Activated CD8-positive, alpha-beta memory T cell treated with anti-CD3 and anti-CD28 coated beads for 48 hours (primary cell): Measurements from ENCODE around the gene CDC42EP3.

ENCODE experiments used
- DNase-seq, 3 experiments: peaks; one replicate each; pipeline ENCODE4 v3.0.0-alpha.2; 2020; ENCODE audit warnings: low read depth in 2 of 3, low spot score in 2 of 3

Gene CDC42EP3

GRCh38 chr2:37671009-37671815 is at the start of gene CDC42EP3:
Gene CDC42EP3 (minus strand): TSS chr2:37671642. CDS start chr2:37646587, 25,055 bp downstream.
- DNase-seq, result peak; percentile 33 to 47 (median 44)

- no peak for DNase-seq
These were observed 49.7 kb upstream of the CDC42EP3 start for GRCh38 chr2:37721201-37721560.

GRCh38 chr2:37720533-37721200 is 49.2 kb upstream of the CDC42EP3 start:
- no peak for DNase-seq

GRCh38 chr2:37718515-37719161 is 47.2 kb upstream of the CDC42EP3 start:
- DNase-seq, result no peak

GRCh38 chr2:37713258-37713700 is 41.8 kb upstream of the CDC42EP3 start:
- DNase-seq, result no peak

GRCh38 chr2:37711831-37712230 is 40.4 kb upstream of the CDC42EP3 start:
- no peak for DNase-seq

- DNase-seq, result no peak
These were observed 39.9 kb upstream of the CDC42EP3 start for GRCh38 chr2:37711308-37711731.

GRCh38 chr2:37709111-37709510 is 37.7 kb upstream of the CDC42EP3 start:
- DNase-seq, result no peak

- DNase-seq, result no peak
These were observed 36.7 kb upstream of the CDC42EP3 start for GRCh38 chr2:37708146-37708545.

GRCh38 chr2:37707393-37707792 is 36.0 kb upstream of the CDC42EP3 start:
- DNase-seq, result no peak

- DNase-seq, result no peak
These were observed 35.1 kb upstream of the CDC42EP3 start for GRCh38 chr2:37706334-37707183.

GRCh38 chr2:37705191-37705590 is 33.7 kb upstream of the CDC42EP3 start:
- no peak for DNase-seq

- no peak for DNase-seq
These were observed 27.6 kb upstream of the CDC42EP3 start for GRCh38 chr2:37698931-37699481.

- DNase-seq, result no peak
These were observed 23.9 kb upstream of the CDC42EP3 start for GRCh38 chr2:37695336-37695735.

GRCh38 chr2:37692711-37693110 is 21.3 kb upstream of the CDC42EP3 start:
- no peak for DNase-seq

GRCh38 chr2:37689751-37690150 is 18.3 kb upstream of the CDC42EP3 start:
- DNase-seq, result no peak

GRCh38 chr2:37688771-37689468 is 17.5 kb upstream of the CDC42EP3 start:
- no peak for DNase-seq

- no peak for DNase-seq
These were observed 15.5 kb upstream of the CDC42EP3 start for GRCh38 chr2:37686792-37687526.

GRCh38 chr2:37684809-37685208 is 13.4 kb upstream of the CDC42EP3 start:
- DNase-seq, result no peak
